ENCODE results near the gene TMTC3. TPM values are rescaled to one million over a fixed set of nuclear protein-coding genes. Genes with fewer than 3 reads are reported as not detected.

Gene TMTC3
- total RNA-seq, 1 experiment from 2014 or later, result 31.8 TPM

DNA sequence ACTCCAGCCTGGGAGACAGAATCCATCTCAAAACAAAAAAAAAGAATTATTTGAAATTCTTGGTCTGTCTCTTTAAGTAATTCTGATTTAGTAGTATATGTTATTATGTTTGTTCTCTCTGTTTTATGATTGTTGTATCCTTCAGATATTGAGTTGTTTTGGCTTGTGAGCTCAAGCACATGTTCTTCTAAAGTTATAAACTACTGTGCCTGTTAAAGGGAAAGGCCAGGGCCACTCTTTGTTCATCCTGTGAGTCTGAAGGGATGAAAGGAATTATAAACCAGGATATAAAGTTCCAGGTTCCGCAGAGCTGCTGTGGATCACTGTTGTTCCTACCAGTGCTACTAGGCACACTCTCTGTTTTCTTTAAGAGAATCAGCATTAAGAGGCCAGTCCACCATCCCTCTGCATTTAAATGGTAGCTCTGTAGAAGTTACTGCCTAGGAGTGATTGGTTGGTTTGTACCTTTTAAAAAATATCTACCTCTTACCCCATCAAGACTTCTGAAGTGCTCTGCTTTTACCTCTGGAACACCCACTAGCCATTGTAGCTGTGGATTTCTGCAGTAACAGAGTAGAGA lies 14.1 kb downstream of the TMTC3 start:
- no peak overlapping the region for H3K4me3 Mint-ChIP-seq (ENCODE audit: unreplicated experiment)
- peaks cover 4% of the 10 kb centered on the region for H3K36me3 Mint-ChIP-seq (ENCODE audit: insufficient read depth, unreplicated experiment)
- intact Hi-C loops (cut with micrococcal nuclease; ENCODE audit: unreplicated experiment), result loop anchor here (10.0 kb wide), 1 partner anchor 329 kb away; no protein-coding TSS in a partner anchor
- no peaks in the 10 kb centered on the region for H3K27me3 Mint-ChIP-seq (ENCODE audit: insufficient read depth, unreplicated experiment)
- POLR2A ChIA-PET, result no interaction called here
- no peaks in the 10 kb centered on the region for H3K36me3 ChIP-seq (ENCODE audit: control insufficient read depth, insufficient read depth, low read length)
- no peak for DNase-seq
- no peaks in the 10 kb centered on the region for H3K27me3 ChIP-seq (replicated peaks; ENCODE audit: control insufficient read depth, insufficient read depth, low read length)
- CTCF ChIA-PET, result no interaction called here
- H3K4me3 ChIP-seq (ENCODE audit: low read depth, low read length), result no peak overlapping the region
- no TSS peak for BruUV-seq (replicated peaks)
- no peaks in the 10 kb centered on the region for H3K4me1 ChIP-seq
- H3K27ac Mint-ChIP-seq (ENCODE audit: unreplicated experiment), result no peak overlapping the region
- no peaks in the 10 kb centered on the region for H3K4me1 Mint-ChIP-seq (ENCODE audit: low read depth, unreplicated experiment)
- TF ChIP-seq, protein P1, sequence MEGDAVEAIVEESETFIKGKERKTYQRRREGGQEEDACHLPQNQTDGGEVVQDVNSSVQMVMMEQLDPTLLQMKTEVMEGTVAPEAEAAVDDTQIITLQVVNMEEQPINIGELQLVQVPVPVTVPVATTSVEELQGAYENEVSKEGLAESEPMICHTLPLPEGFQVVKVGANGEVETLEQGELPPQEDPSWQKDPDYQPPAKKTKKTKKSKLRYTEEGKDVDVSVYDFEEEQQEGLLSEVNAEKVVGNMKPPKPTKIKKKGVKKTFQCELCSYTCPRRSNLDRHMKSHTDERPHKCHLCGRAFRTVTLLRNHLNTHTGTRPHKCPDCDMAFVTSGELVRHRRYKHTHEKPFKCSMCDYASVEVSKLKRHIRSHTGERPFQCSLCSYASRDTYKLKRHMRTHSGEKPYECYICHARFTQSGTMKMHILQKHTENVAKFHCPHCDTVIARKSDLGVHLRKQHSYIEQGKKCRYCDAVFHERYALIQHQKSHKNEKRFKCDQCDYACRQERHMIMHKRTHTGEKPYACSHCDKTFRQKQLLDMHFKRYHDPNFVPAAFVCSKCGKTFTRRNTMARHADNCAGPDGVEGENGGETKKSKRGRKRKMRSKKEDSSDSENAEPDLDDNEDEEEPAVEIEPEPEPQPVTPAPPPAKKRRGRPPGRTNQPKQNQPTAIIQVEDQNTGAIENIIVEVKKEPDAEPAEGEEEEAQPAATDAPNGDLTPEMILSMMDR (IDR thresholded peaks at IDR 0.05; ENCODE audit: insufficient read depth in 1 of 2, low read depth in 1 of 2, low read length in 1 of 2, severe bottlenecking in 1 of 2, unreplicated experiment in 1 of 2), result no peak
- no peaks in the 10 kb centered on the region for H3K9me3 Mint-ChIP-seq (ENCODE audit: unreplicated experiment)
- H3K9me3 ChIP-seq, result no peaks in the 10 kb centered on the region

DNA sequence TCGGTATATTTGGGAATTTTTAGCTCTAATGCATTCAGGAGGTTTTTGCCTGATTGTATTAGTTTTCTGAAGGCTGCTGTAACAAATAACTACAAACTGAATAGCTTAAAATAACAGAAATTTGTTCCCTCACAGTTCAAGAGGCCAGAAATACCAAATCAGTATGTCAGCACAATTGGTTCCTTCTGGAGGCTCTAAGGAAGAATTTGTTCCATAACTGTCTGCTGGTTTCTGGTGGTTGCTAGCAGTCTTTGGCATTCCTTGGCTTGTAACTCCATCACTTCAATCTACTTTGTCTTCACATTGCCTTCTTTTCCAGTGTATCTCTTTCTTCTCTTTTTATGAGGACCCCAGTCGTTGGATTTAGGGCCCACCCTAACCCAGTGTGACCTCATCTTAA lies 21.3 kb downstream of the TMTC3 start:
- H3K27me3 Mint-ChIP-seq (ENCODE audit: insufficient read depth, unreplicated experiment), result no peaks in the 10 kb centered on the region

DNA sequence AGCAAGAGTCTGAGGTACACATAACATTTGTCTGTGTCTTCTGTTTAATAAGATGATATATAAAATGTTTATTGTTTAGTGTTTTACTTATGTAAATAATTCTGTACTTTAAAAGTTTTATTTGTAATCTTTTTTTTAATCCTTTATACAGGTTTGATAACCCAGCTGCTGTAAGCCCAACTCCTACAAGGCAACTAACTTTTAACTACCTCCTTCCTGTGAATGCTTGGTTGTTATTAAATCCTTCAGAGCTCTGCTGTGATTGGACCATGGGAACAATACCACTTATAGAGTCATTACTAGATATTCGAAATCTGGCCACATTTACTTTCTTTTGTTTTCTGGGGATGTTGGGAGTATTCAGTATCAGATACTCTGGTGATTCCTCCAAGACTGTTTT lies 24.1 kb downstream of the TMTC3 start:
- peaks cover 49% of the 10 kb centered on the region for H3K36me3 Mint-ChIP-seq (ENCODE audit: insufficient read depth, unreplicated experiment)
- H3K4me3 Mint-ChIP-seq (ENCODE audit: unreplicated experiment), result no peak overlapping the region
- POLR2A ChIA-PET, result no interaction called here

More for the DNA sequence above, 21.3 kb downstream of the TMTC3 start:
- no TSS peak for BruUV-seq (replicated peaks)
- no peak overlapping the region for H3K4me3 ChIP-seq (ENCODE audit: low read depth, low read length)
- intact Hi-C loops (cut with micrococcal nuclease; ENCODE audit: unreplicated experiment), result no loop called here
- TF ChIP-seq, protein P1 (IDR thresholded peaks at IDR 0.05; ENCODE audit: insufficient read depth in 1 of 2, low read depth in 1 of 2, low read length in 1 of 2, severe bottlenecking in 1 of 2, unreplicated experiment in 1 of 2), result no peak
- no peak overlapping the region for H3K4me3 Mint-ChIP-seq (ENCODE audit: unreplicated experiment)
- peaks cover 45% of the 10 kb centered on the region for H3K36me3 Mint-ChIP-seq (ENCODE audit: insufficient read depth, unreplicated experiment)
- DNase-seq, result no peak
- no peaks in the 10 kb centered on the region for H3K27me3 ChIP-seq (replicated peaks; ENCODE audit: control insufficient read depth, insufficient read depth, low read length)
- CTCF ChIA-PET, result no interaction called here
- H3K27ac Mint-ChIP-seq (ENCODE audit: unreplicated experiment), result no peak overlapping the region
- H3K36me3 ChIP-seq (ENCODE audit: control insufficient read depth, insufficient read depth, low read length), result no peaks in the 10 kb centered on the region
- H3K9me3 Mint-ChIP-seq (ENCODE audit: unreplicated experiment), result no peaks in the 10 kb centered on the region
- POLR2A ChIA-PET, result no interaction called here
- H3K4me1 Mint-ChIP-seq (ENCODE audit: low read depth, unreplicated experiment), result peaks cover 7% of the 10 kb centered on the region
- H3K9me3 ChIP-seq, result no peaks in the 10 kb centered on the region
- no peaks in the 10 kb centered on the region for H3K4me1 ChIP-seq

More for the DNA sequence above, 24.1 kb downstream of the TMTC3 start:
- Mint-ChIP-seq H3K27ac (ENCODE audit: unreplicated experiment) (no peak overlapping the region), H3K9me3 (ENCODE audit: unreplicated experiment) (no peaks in the 10 kb centered on the region), H3K4me1 (ENCODE audit: low read depth, unreplicated experiment) (peaks cover 7% of the 10 kb centered on the region), H3K27me3 (ENCODE audit: insufficient read depth, unreplicated experiment) (no peaks in the 10 kb centered on the region)
- Histone ChIP-seq H3K36me3 (ENCODE audit: control insufficient read depth, insufficient read depth, low read length) (no peaks in the 10 kb centered on the region), H3K4me3 (ENCODE audit: low read depth, low read length) (no peak overlapping the region), H3K9me3 (no peaks in the 10 kb centered on the region), H3K27me3 (replicated peaks; ENCODE audit: control insufficient read depth, insufficient read depth, low read length) (no peaks in the 10 kb centered on the region), H3K4me1 (no peaks in the 10 kb centered on the region)
- TF ChIP-seq, protein P1 (IDR thresholded peaks at IDR 0.05; ENCODE audit: insufficient read depth in 1 of 2, low read depth in 1 of 2, low read length in 1 of 2, severe bottlenecking in 1 of 2, unreplicated experiment in 1 of 2), result no peak
- no TSS peak for BruUV-seq (replicated peaks)
- CTCF ChIA-PET, result no interaction called here
- no peak for DNase-seq
- intact Hi-C loops (cut with micrococcal nuclease; ENCODE audit: unreplicated experiment), result no loop called here
